A549 (cell line): Measurements from ENCODE around the gene SF1. TPM values are rescaled to one million over a fixed set of nuclear protein-coding genes. Genes with fewer than 3 reads are reported as not detected.

ENCODE experiments used
- ATAC-seq, 2 experiments: fragments of 200-7000 bp in 1 of 2; fragments of >200 bp in 1 of 2; cut with Nextera tagmentation in 1 of 2; cut with Tn5 transposase in 1 of 2; 3 replicates each; pipeline versions ENCODE4 v1.8.0 to v1.9.1; 2018 to 2020; ENCODE audit warnings: mild to moderate bottlenecking in 1 of 2, moderate library complexity in 1 of 2
- CTCF ChIA-PET: fragments of 300-600 bp; sonication (Branson Sonifier 250); formaldehyde crosslinking; extraction: SDS; loops from one replicate; lab custom pipeline; 2021; ENCODE audit warnings: antibody characterized with exemption, inconsistent platforms; lab: Yijun Ruan, JAX
- POLR2A ChIA-PET: fragments of 350-600 bp; formaldehyde crosslinking; extraction: SDS; loops from one replicate; lab custom pipeline; 2021; ENCODE audit warnings: antibody characterized with exemption, inconsistent platforms; lab: Yijun Ruan, JAX
- DNase-seq, 2 experiments: peaks; one replicate each; pipeline versions ENCODE4 v3.0.0 to v3.0.0-alpha.2; 2011 to 2016; ENCODE audit warnings: low read depth in 1 of 2, low spot score in 1 of 2
- FAIRE-seq: peaks from 2 replicates; lab custom pipeline; 2011; peaks lifted over from hg19 to GRCh38; lab: Jason Lieb, UNC
- H3K27ac ChIP-seq, 2 experiments: fragments of >200 bp; sonication (Bioruptor Twin); formaldehyde crosslinking; 3 replicates each; pipeline ENCODE4 v1.5.1; 2016 to 2017
- H3K4me1 ChIP-seq: fragments of >200 bp; sonication (Bioruptor Twin); formaldehyde crosslinking; 3 replicates; pipeline ENCODE4 v1.6.1; 2016
- H3K4me2 ChIP-seq: fragments of >200 bp; sonication (Bioruptor Twin); formaldehyde crosslinking; 3 replicates; pipeline ENCODE4 v1.6.1; 2016
- H3K4me3 ChIP-seq: fragments of >200 bp; sonication (Bioruptor Twin); formaldehyde crosslinking; 3 replicates; pipeline ENCODE4 v1.5.1; 2016
- H3K9me3 ChIP-seq: fragments of >200 bp; sonication (Bioruptor Twin); formaldehyde crosslinking; 3 replicates; pipeline ENCODE4 v1.6.1; 2016
- CBX8 ChIP-seq: fragments of 200-600 bp; sonication (generic); IDR thresholded peaks from 2 replicates; pipeline ENCODE4 v1.6.1; 2016
- CEBPB ChIP-seq, 2 experiments: fragments of >200 bp in 1 of 2; sonication (Bioruptor Twin) in 1 of 2; formaldehyde crosslinking in 1 of 2; IDR thresholded peaks; 2 replicates each; pipeline ENCODE4 v1.6.1; 2012 to 2016
- CHD4 ChIP-seq: fragments of 200-600 bp; sonication (generic); IDR thresholded peaks from 2 replicates; pipeline ENCODE4 v1.6.1; 2016; ENCODE audit warnings: antibody characterized with exemption, mild to moderate bottlenecking, borderline replicate concordance
- EHMT2 ChIP-seq: fragments of 200-600 bp; sonication (generic); IDR thresholded peaks from 2 replicates; pipeline ENCODE4 v1.6.1; 2016; ENCODE audit warnings: antibody characterized with exemption, low read depth, mild to moderate bottlenecking, moderate library complexity
- EP300 ChIP-seq, 2 experiments: fragments of >200 bp; sonication (Bioruptor Twin); formaldehyde crosslinking; IDR thresholded peaks; 2 replicates in 1 of 2; 3 replicates in 1 of 2; pipeline ENCODE4 v1.6.1; 2016 to 2017
- ESRRA ChIP-seq: fragments of 150-350 bp; IDR thresholded peaks from 2 replicates; pipeline ENCODE4 v1.6.1; 2014; ENCODE audit warnings: mild to moderate bottlenecking, low read length, borderline replicate concordance
- HOXA7 ChIP-seq: fragments of 250-450 bp; sonication (Bioruptor Pico); IDR thresholded peaks from 2 replicates; pipeline ENCODE4 v1.5.0; 2020; ENCODE audit warnings: mild to moderate bottlenecking, moderate library complexity
- HOXB5 ChIP-seq: fragments of 250-450 bp; sonication (Bioruptor Pico); IDR thresholded peaks from 2 replicates; pipeline ENCODE4 v1.5.0; 2020; ENCODE audit warnings: mild to moderate bottlenecking, moderate library complexity
- JUN ChIP-seq, 2 experiments: fragments of >200 bp; sonication (Bioruptor Twin); formaldehyde crosslinking; IDR thresholded peaks; 2 replicates in 1 of 2; 3 replicates in 1 of 2; pipeline ENCODE4 v1.6.1; 2016 to 2017
- JUNB ChIP-seq: fragments of >200 bp; sonication (Bioruptor Twin); formaldehyde crosslinking; IDR thresholded peaks from 2 replicates; pipeline ENCODE4 v1.6.1; 2016
- KDM5A ChIP-seq: fragments of 200-600 bp; sonication (generic); IDR thresholded peaks from 2 replicates; pipeline ENCODE4 v1.6.1; 2016; ENCODE audit warnings: antibody characterized with exemption, mild to moderate bottlenecking
- MYC ChIP-seq: IDR thresholded peaks from 2 replicates; pipeline ENCODE4 v1.6.1; 2012; ENCODE audit warnings: mild to moderate bottlenecking, inconsistent platforms, low read length, improper control_type of control experiment, borderline replicate concordance
- NFE2L2 ChIP-seq: fragments of 150-350 bp; conservative IDR thresholded peaks from 2 replicates; pipeline ENCODE4 v1.6.1; 2014; ENCODE audit warnings: low read length
- NR3C1 ChIP-seq: fragments of >200 bp; sonication (Bioruptor Twin); formaldehyde crosslinking; IDR thresholded peaks from 3 replicates; pipeline ENCODE4 v1.6.1; 2017
- PHF8 ChIP-seq: fragments of 200-600 bp; sonication (generic); IDR thresholded peaks from 2 replicates; pipeline ENCODE4 v1.6.1; 2016; ENCODE audit warnings: low read depth, mild to moderate bottlenecking, antibody characterized with exemption, moderate library complexity, borderline replicate concordance
- POLR2A ChIP-seq: IDR thresholded peaks from 2 replicates; pipeline ENCODE4 v1.6.1; 2012; ENCODE audit warnings: mild to moderate bottlenecking, low read length
- RARB ChIP-seq: fragments of 250-450 bp; sonication (Bioruptor Pico); IDR thresholded peaks from 2 replicates; pipeline ENCODE4 v1.8.0; 2021; ENCODE audit warnings: mild to moderate bottlenecking, moderate library complexity
- ZC3H11A ChIP-seq: fragments of 450-650 bp; IDR thresholded peaks from 2 replicates; pipeline ENCODE4 v1.6.1; 2014; ENCODE audit warnings: antibody characterized with exemption, mild to moderate bottlenecking
- ZNF302 ChIP-seq: fragments of 250-450 bp; sonication (Bioruptor Pico); IDR thresholded peaks from 2 replicates; pipeline ENCODE4 v1.9.0; 2021; ENCODE audit warnings: inconsistent platforms, mild to moderate bottlenecking, moderate library complexity
- WGBS: methylation state at CpG from one replicate; pipeline ENCODE4 v1.1.6; 2017; ENCODE audit errors: missing lambda C conversion rate; 5-methylcytosine and 5-hydroxymethylcytosine counted together
- polyA plus RNA-seq, 4 experiments: library from polyadenylated mRNA; depleted of rRNA in 3 of 4; stranded (reverse); fragments of >200 nt; fragmentation: RNase III in 1 of 4; extraction: RNeasy Plus Mini Kit Qiagen cat#74134 plus additional on column Dnase treatment in 1 of 4; gene quantifications; 2 replicates in 3 of 4; 3 replicates in 1 of 4; pipeline ENCODE4 v1.2.3, GENCODE V29; 2011 to 2017
- TF ChIP-seq, protein P1 (sequence below): IDR thresholded peaks from 2 replicates; pipeline ENCODE4 v1.6.1; 2012; ENCODE audit warnings: low read depth, borderline replicate concordance
- TF ChIP-seq, protein P2 (sequence below): IDR thresholded peaks from 2 replicates; pipeline ENCODE4 v1.6.1; 2012
- TF ChIP-seq, protein P3 (sequence below): fragments of >200 bp; sonication (Bioruptor Twin); formaldehyde crosslinking; IDR thresholded peaks from 3 replicates; pipeline ENCODE4 v1.6.1; 2016
- TF ChIP-seq, protein P4 (sequence below): fragments of 250-450 bp; sonication (Bioruptor Pico); IDR thresholded peaks from 2 replicates; pipeline ENCODE4 v1.5.0; 2020; ENCODE audit warnings: low read depth, mild to moderate bottlenecking, moderate library complexity

Gene SF1
- polyA plus RNA-seq, 2 of the 4 experiments (the other 2 are of a cell fraction) = 104 to 310 TPM

DNA sequence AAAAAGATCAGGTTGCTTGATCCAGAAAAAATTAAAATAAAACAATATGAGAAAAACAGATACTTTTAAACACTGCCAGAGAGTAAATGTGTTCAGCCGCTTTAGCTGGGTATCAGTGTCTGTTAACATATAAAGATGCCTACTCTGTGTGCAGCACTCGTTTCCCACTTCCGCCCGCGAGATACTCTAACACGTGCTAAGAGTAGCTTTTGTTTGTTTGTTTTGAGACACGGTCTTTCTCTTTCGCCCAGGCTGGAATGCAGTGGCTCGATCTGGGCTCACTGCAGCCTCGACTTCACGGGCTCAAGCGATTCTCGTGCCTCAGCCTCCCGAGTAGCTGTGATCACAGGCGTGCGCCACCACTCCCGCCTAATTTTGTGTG lies 32.5 kb upstream of the SF1 start:
- ChIA-PET POLR2A (interaction anchor here (1.3 kb wide), 1 partner anchor 32 kb away, joined by 9 read pairs; no protein-coding TSS in a partner anchor), CTCF (interaction anchor here (0.7 to 3.9 kb wide), 12 partner anchors 11 to 122 kb away, joined by 3 to 26 read pairs (median 3); partner anchors contain the start of gene CDC42BPG)
- ATAC-seq (peak; percentile 51 to 58), FAIRE-seq (no peak), DNase-seq (no peak)
- H3K27ac ChIP-seq = peak overlapping the region; percentile 57 to 93
- H3K4me1 ChIP-seq = peaks cover 9% of the 10 kb centered on the region; the same call in 2 of the 3 replicates
- no peaks in the 10 kb centered on the region for H3K9me3 ChIP-seq
- H3K4me2 ChIP-seq = peak overlapping the region; percentile 98
- H3K4me3 ChIP-seq = peak overlapping the region; percentile 92
- WGBS = 27% methylated on average over 17 of the region's 17 CpGs
- TF ChIP-seq, protein P1, sequence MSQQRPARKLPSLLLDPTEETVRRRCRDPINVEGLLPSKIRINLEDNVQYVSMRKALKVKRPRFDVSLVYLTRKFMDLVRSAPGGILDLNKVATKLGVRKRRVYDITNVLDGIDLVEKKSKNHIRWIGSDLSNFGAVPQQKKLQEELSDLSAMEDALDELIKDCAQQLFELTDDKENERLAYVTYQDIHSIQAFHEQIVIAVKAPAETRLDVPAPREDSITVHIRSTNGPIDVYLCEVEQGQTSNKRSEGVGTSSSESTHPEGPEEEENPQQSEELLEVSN = 0 out of 2 replicates have a peak, but pooled peaks have one; percentile 25
- no peak for TF ChIP-seq KDM5A
- TF ChIP-seq, all 56 proteins: peak for 1

DNA sequence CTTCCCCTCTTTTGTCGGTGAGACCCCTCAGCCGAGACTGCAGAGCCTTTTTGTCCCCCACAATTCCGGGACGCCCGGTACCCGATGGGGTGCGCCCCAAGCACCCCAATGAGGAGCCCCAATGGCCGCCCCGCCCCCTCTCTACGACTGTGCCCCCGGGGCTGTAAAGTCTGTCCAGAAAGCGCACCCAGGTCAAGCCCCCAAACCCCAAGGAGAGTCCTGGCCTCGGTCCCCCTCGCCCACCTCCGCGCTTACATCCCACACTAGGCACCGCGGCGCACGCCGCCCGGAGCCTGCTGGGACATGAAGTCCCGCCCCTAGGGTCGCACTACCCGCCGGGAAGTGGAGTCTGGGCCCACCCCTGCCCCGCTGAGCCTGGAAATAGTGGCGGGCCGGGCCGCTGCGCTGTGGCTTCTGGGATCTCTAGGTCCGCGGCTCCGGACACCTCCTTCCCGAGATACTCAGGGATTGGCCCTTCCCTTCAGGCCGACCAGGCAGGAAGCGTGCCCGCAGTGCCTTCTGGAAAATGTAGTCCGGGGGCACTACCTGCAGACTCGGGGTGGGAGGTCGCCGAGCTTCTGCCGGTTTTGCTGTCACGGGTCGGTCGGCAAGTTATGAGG lies 32.0 kb upstream of the SF1 start, which contains the start of gene MEN1:
TSS of gene MEN1 (minus strand) at position 281 of the 620 bp plus-strand sequence. CDS start 442 bp downstream, outside the sequence.
- WGBS = 2% methylated on average over 17 of the region's 46 CpGs
- DNase-seq (peak; percentile 96 to 98), FAIRE-seq (no peak), ATAC-seq (peak; percentile 98 to 100)
- CTCF ChIA-PET = interaction anchor here (0.7 to 3.9 kb wide), 12 partner anchors 15 to 204 kb away, joined by 3 to 26 read pairs (median 3); partner anchors contain the start of genes ARL2 and CDC42BPG
- Histone ChIP-seq H3K9me3 (no peaks in the 10 kb centered on the region), H3K4me1 (peaks cover 6% of the 10 kb centered on the region; the same call in 2 of the 3 replicates), H3K4me3 (peak within 1 kb of the TSS; percentile 92), H3K4me2 (peak within 1 kb of the TSS; percentile 98), H3K27ac (peak within 1 kb of the TSS; percentile 91 to 93)
- POLR2A ChIA-PET = interaction anchor here (0.6 to 1.3 kb wide), 2 partner anchors 31 to 88 kb away, joined by 3 to 9 read pairs; no protein-coding TSS in a partner anchor
- TF ChIP-seq JUNB = no peak
- TF ChIP-seq HOXA7 (CRISPR knock-in tag) = no peak
- no peak for TF ChIP-seq ESRRA
- TF ChIP-seq, protein P1 = 0 out of 2 replicates have a peak, but pooled peaks have one; percentile 12
- TF ChIP-seq, protein P2, sequence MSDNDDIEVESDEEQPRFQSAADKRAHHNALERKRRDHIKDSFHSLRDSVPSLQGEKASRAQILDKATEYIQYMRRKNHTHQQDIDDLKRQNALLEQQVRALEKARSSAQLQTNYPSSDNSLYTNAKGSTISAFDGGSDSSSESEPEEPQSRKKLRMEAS = peak; percentile 54; the same call in 1 of the 2 replicates
- TF ChIP-seq ZNF302 = no peak
- TF ChIP-seq POLR2A = peak; percentile 83
- no peak for TF ChIP-seq MYC
- peak in 1 of 2 experiments; percentile 77; a peak in 3 of 5 replicates for TF ChIP-seq JUN (IDR thresholded peaks at IDR 0.05)
- no peak for TF ChIP-seq CEBPB (IDR thresholded peaks at IDR 0.05)
- TF ChIP-seq, protein P3, sequence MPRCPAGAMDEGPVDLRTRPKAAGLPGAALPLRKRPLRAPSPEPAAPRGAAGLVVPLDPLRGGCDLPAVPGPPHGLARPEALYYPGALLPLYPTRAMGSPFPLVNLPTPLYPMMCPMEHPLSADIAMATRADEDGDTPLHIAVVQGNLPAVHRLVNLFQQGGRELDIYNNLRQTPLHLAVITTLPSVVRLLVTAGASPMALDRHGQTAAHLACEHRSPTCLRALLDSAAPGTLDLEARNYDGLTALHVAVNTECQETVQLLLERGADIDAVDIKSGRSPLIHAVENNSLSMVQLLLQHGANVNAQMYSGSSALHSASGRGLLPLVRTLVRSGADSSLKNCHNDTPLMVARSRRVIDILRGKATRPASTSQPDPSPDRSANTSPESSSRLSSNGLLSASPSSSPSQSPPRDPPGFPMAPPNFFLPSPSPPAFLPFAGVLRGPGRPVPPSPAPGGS = 0 out of 3 replicates have a peak, but pooled peaks have one; percentile 44
- peak; percentile 55; the same call in 1 of the 2 replicates for TF ChIP-seq PHF8

DNA sequence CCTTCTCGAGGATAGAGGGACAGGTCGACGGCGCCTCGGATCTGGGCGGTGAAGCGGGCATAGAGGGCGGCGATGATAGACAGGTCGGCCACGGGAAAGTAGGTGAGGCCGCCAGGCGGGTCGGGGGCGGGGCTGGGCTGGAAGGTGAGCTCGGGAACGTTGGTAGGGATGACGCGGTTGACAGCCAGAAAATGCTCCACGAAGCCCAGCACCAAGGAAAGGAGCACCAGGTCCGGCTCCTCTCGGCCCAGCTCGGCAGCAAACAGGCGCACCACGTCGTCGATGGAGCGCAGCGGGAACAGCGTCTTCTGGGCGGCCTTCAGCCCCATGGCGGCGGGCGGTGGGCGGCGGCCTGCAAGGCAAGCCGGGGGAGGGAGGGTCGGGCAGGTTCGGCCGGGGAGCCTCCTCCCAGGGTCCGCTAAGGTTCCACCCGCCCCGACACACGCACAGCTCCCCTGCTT lies 31.5 kb upstream of the SF1 start:
- POLR2A ChIA-PET = interaction anchor here (0.6 to 1.3 kb wide), 2 partner anchors 31 to 87 kb away, joined by 3 to 9 read pairs; no protein-coding TSS in a partner anchor
- 10% methylated on average over 25 of the region's 44 CpGs for whole genome bisulfite sequencing
- FAIRE-seq = no peak

More for the DNA sequence above, 31.5 kb upstream of the SF1 start:
- peak overlapping the region; percentile 98 for H3K4me2 ChIP-seq
- TF ChIP-seq NR3C1 (no peak), NFE2L2 (no peak), CBX8 (no peak), RARB (no peak), HOXA7 (CRISPR knock-in tag) (no peak), CHD4 (no peak), ZC3H11A (no peak), EP300 (IDR thresholded peaks at IDR 0.05) (no peak), POLR2A (no peak), PHF8 (no peak), EHMT2 (no peak), HOXB5 (CRISPR knock-in tag) (no peak)
- TF ChIP-seq, protein P3 = no peak
- TF ChIP-seq, protein P4, sequence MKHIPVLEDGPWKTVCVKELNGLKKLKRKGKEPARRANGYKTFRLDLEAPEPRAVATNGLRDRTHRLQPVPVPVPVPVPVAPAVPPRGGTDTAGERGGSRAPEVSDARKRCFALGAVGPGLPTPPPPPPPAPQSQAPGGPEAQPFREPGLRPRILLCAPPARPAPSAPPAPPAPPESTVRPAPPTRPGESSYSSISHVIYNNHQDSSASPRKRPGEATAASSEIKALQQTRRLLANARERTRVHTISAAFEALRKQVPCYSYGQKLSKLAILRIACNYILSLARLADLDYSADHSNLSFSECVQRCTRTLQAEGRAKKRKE (CRISPR knock-in tag) = no peak
- TF ChIP-seq, protein P1 = no peak
- TF ChIP-seq, all 56 proteins: peak for 0
- H3K9me3 ChIP-seq = no peaks in the 10 kb centered on the region
- CTCF ChIA-PET = interaction anchor here (1.4 to 3.9 kb wide), 4 partner anchors 23 to 204 kb away, joined by 4 to 26 read pairs (median 12); partner anchors contain the start of gene ARL2
- H3K4me1 ChIP-seq = peaks cover 6% of the 10 kb centered on the region; the same call in 2 of the 3 replicates
- DNase-seq (peak in 1 of 2 experiments; percentile 17), ATAC-seq (peak; percentile 21 to 27; a peak in 5 of 6 replicates)
- peak overlapping the region; percentile 92 for H3K4me3 ChIP-seq
- H3K27ac ChIP-seq = peak overlapping the region; percentile 91 to 93
